CD4-positive, alpha-beta T cell treated with Interleukin-4 for 4 hours (primary cell): ENCODE measurements around the gene UBE3B.

ENCODE experiments used
- DNase-seq: peaks from one replicate; pipeline ENCODE4 v3.0.0-alpha.2; 2020

The UBE3B gene

DNA sequence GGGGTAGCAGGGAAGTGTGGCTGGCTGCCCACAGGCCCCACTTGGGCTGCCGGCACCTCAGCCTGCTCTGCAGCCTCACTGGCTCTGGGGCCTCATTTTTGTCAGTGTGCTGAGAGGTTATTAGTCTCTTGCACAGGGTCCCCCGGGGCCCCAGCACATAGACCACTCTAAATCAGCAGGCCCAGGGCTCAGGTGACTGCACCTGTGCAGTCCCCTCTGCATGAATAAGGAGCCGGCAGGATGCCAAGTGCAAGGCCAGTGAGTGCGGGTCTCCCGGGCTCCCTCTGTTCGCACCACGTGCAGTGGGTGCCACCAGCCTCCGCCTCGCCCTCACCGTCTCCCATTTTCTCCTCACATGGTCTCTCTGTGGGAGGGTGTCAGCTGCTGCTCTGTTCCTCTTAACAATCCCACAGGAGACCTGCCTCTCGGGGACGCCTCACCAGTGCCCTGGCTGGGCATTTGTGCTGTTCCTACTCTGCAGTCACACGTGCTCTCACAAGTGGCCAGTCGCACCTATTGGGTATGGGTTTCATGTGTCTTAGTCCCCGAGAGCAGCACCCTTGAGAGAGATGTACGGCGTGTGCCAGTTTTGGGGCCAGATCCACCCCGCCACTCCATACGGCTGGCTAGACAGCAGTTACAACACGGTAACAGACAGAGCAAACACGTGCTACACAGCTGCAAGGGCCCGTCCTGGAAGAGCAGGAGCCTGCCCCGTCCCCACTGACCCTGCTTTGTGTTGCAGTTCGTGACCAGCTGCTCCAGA lies 55.5 kb downstream of the UBE3B start:
- no peak for DNase-seq

DNA sequence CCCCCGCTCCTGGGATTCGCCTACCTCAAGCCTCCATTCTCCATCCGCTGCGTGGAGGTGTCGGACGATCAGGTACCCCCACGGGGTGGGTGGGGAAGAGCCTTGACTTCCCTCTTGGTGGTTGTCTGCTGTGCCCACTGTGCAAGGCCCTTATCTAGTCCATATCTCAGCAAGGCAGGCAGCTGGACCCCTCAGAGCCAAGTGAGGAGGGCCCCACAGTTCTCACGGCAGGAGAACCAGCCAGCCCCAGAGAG lies 56.0 kb downstream of the UBE3B start:
- DNase-seq = no peak

GRCh38 chr12:109534456-109534855 lies 57.0 kb downstream of the UBE3B start:
- no peak for DNase-seq

DNA sequence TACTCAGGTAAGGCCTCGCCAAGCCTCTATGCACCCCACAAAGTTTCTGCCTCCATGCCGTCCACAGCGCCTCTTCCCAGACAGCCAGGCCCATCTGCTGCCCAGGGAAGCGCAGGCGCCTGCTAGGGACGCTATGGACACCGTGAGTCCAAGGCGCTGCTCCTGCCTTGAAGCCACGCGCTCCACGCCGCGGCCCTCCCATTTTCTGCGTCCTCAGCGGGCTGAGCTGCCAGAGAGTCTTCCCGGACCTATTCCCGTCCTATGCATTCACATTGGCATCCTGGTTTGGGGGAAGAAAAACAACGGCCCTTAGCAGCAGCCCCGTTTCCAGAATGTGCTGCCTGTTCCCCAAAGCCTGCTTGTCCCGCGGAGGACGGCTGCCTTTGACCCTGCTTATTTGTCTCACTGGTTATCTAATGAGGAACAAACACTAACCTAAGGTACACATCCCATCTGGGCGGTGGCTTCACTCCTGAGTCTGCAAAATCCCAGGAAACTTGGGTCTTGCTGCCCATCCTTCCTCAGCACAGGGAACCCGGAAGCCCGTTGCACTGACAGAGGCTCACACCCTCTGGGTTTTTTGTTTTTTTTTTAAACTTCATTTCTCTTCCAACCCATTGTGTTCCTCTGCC lies 57.9 kb downstream of the UBE3B start:
- DNase-seq = no peak

DNA sequence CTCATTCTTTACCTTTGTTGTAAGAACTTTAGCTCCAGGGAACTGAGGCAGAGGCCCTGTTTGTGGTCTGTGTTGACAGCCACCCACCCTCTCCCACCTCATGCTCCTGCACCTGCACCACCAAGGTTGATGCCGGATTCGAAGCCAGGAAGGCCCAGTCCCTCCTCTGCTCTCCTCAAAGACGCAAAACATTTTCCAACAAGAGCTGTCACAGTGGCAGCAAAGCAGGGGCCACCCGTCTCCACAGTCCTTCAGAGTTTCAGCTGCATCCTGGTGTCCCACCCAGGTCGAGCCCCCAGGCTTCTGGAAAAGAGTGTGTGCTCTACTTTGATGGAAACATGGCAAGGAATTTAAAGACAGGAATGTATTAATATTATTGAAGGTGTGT lies 58.4 kb downstream of the UBE3B start:
- DNase-seq = no peak

DNA sequence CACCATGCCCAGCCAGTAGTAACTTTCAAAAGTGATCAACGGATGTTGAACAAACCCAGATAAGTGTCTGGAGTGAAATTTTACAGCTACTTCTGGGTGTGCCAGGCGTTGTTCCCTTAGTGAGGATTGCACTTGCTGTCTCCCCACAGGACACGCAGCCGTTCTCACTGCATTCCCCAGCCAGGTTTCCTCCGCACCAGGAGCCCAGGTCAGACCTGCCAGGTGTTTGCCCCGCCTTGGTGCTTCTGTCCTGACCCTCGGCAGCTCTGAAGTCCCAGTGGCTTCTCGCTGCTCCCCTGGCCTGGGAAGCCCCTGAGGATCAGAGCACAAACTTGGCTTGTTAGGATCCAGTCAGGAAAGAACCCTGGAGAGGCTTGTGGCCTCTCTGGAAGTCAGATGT lies 59.7 kb downstream of the UBE3B start:
- DNase-seq = no peak

DNA sequence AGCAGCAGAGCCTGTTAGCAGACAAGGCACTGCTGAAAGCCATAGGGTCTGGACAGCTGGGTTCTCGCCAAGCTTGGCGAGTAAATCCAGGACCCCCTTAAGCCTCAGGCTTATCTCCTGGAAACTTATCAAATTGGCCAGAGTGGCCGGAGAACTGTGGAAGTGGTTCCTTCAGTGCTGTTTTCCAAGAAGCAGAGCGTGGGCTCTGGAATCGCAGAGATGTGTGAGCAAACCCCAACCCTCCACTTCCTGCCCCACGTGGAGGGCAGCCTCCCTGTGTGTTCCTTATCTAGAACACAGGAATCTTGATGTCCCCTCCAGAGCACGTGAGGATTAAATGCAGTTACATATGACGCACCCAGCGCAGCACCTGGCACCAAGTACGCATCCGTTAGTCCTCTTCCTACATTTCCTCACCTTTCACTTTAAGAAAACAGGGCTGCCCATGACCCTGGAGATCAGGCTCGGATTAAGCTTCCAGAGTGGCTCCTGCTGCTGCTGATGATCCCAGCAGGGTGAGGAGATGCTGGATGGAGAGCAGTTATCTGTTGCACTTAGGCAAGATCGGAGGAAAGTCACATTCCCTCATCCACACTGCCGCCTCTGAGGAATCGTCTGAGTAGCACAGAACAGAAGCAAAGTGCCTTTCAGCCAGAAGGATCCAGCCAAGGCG lies 60.9 kb downstream of the UBE3B start:
- DNase-seq = no peak

GRCh38 chr12:109539508-109539907 lies 62.1 kb downstream of the UBE3B start:
- DNase-seq = no peak

DNA sequence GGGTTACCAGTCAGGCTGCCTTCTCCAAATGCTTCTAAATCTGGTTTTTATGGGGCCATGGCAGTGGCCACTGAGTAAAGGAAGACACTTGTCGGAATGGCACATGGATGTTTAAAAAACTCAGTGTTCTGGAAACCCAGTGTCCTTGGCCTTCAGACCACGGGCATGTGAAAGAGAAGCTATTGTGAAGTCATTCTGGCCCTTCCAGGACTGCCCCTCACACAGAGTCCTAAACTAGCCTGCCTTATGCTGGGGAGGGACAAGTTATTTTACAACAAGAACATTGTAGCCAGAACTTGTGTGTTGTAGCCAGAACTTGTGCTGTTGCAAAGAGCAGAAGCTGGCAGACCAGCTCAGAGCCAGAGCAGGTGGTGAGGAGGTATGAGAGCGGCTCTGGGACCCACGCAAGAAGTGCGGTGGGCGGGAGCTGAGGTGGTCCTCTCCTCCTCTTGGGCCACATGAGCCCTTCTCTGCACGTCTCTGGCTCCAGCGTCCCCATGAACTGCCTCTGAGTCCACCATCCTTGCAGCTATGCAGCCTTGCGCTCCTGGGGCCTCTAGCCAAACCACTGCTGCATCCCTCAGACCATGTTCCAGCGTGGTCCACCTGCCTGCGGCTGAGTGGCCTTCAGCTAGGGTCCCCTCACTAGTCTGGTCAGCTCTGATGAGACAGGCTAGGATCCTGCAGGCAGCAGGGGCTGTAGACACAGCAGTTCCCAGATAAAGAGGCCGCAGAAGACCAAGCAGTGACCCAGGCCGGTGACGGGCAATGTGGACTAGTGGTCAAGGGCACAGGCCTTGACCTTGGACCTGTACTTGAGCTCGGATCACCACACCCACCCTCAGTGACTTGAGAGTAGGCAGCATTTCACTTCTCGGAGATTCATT lies 63.3 kb downstream of the UBE3B start:
- no peak for DNase-seq

- DNase-seq = no peak
Measured at GRCh38 chr12:109541413-109541726, 63.9 kb downstream of the UBE3B start.

GRCh38 chr12:109542014-109542413 lies 64.6 kb downstream of the UBE3B start:
- DNase-seq = no peak

GRCh38 chr12:109542876-109543275 lies 65.4 kb downstream of the UBE3B start:
- DNase-seq = no peak

DNA sequence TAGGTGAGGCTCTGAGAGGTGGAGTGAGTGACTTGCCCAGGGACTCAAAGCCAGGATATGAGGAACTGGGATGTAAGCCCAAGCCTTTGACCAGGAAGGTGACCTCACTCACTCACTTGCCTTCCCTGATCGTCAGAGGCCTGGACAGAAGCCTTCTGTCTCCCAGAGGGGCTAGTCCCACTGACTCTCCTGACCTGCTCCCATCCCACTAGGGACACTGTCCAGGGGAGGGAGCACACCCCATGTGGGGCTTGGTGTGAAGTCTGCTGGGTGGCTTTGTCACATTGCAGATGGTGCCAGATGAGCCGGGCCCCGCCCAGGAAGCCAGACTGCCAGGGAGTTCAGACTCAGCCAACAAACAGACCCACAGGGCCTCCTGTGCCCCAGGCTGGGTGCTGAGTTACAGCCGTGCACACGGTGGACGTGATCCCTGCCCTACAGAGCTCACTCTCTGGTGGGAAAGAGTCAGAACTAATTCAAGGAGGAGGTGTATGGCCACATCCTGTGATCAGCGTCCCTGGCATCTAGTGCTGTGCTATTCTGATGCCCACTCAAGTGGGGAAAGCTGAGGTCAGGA lies 67.6 kb downstream of the UBE3B start:
- DNase-seq = peak; percentile 21

- DNase-seq = no peak
Measured at GRCh38 chr12:109545826-109546225, 68.4 kb downstream of the UBE3B start.

DNA sequence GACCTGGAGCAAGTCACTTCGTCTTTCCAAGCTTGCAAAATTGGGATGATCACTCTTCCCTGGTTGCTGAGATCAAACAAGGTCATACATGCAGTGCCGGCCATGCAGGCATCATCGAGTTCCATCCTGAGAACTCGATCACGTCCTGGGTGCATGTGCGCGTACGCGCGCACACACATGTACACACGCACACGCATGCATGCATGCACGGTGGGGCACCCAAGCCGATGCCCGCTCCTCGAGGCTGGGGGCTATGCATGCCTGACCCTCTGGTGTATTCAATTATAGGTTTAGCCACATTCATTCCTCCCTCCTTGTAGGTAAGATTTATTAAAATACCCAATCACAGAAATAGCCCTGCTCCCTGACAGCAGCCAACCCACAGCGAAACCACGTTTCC lies 69.9 kb downstream of the UBE3B start:
- DNase-seq = no peak

GRCh38 chr12:109548258-109548657 lies 70.8 kb downstream of the UBE3B start:
- DNase-seq = no peak

GRCh38 chr12:109549613-109550270 lies 72.3 kb downstream of the UBE3B start:
- DNase-seq = no peak

- no peak for DNase-seq
Measured at GRCh38 chr12:109550281-109550680, 72.8 kb downstream of the UBE3B start.

DNA sequence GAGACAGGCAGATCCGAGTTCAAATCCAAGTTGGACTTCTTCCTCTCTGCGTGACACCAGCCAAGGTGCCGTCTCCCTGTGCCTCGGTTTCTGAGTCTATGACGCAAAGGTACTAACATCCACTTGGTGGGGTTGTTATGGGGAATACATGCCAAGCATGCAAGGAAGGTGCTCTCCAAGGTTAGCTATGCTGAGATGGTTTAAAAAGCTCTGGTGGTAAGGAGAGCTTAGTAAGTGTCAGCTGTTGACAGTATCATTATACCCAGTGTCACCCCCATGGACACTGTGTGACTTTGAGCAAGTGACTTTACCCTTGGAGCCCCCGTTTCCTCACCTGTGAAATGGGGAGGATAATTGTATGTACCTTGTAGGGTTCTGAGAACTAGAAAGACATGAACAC lies 73.7 kb downstream of the UBE3B start:
- no peak for DNase-seq

DNA sequence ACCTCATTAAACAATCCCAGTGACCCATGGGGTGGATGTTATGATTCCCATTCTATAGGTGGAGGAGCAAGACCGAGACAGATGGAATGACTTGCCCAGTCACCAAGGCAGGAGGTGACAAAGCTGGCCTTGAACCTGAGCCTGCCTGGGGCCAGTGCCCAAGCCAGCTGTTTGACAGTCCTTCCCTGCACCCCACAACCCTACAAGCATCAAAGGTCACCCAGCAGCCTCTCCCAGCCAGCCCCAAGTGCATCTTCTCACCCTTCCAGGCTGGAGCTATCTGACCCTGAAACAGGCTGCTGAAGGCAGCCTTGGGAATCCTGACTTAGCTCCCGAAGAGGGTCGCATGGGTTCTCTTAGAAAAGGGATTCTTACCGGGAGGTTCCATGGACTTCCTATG lies 75.5 kb downstream of the UBE3B start:
- no peak for DNase-seq

- DNase-seq = no peak
Measured at GRCh38 chr12:109553483-109553882, 76.0 kb downstream of the UBE3B start.

DNA sequence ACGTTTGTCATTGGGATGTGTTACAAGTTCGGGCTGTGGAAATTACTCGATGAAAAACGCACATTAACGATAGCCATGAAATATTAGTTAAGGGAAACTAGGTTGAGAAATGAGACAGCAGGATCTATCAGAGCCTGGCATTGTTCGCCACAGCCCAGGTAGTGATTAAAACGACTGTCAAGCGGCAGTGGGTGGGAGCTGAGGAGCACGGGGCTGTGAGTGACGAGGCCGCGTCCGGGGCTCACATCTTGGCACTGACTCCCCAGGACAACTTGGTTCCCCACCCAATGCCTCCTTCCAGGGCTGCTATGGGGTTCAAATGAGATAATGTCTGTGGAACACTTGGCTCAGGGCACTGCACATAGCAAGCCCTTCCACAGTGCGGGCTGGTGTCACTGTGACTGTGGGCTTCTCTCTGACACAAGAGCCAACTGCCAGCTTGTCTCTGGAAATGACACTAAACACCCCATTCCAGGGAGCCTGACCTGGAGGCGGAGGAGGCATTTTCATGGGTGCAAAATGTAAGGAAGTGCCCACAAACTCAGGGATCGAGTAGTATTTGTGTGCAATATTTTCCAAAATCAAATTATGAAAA lies 76.6 kb downstream of the UBE3B start:
- no peak for DNase-seq
